Measurements from ENCODE around the gene HERPUD1.

GRCh38 chr16:56956076-56956475 lies 24.1 kb downstream of the HERPUD1 start:
- TF ChIP-seq CTCF (conservative IDR thresholded peaks at IDR 0.05; ENCODE audit: low read depth, low read length) = no peak
- no peak for TF ChIP-seq EZH2 (IDR thresholded peaks at IDR 0.05; ENCODE audit: borderline replicate concordance, low read depth, low read length, poor library complexity, severe bottlenecking)
